Fibroblast of upper back skin (primary cell): ENCODE results near the gene FNBP1L.
A peak's percentile ranks its signal among the peaks of the same experiment; 100 is the strongest.
"Not testable (repeated sequence)": the region's sequence is repeated elsewhere in the genome, so short reads cannot be mapped to it uniquely, and the experiment has no call there.

ENCODE experiments used
- DNase-seq: peaks from one replicate; pipeline ENCODE4 v3.0.0-alpha.2; 2013

The FNBP1L gene

GRCh38 chr1:93446837-93447451 is 974 bp upstream of the FNBP1L start:
- DNase-seq: no peak

GRCh38 chr1:93448292-93448982 is 519 bp downstream of the FNBP1L start:
- peak; percentile 44 for DNase-seq

- DNase-seq: peak; percentile 30
Observed at GRCh38 chr1:93448983-93449804, 1.3 kb downstream of the FNBP1L start.

- no peak for DNase-seq
Observed at GRCh38 chr1:93450321-93450720, 2.4 kb downstream of the FNBP1L start.

GRCh38 chr1:93453911-93454310 is 6.0 kb downstream of the FNBP1L start:
- DNase-seq: no peak

- DNase-seq: no peak
Observed at GRCh38 chr1:93459126-93459525, 11.2 kb downstream of the FNBP1L start.

GRCh38 chr1:93461236-93461635 is 13.3 kb downstream of the FNBP1L start:
- DNase-seq: no peak

- no peak for DNase-seq
Observed at GRCh38 chr1:93463960-93464359, 16.0 kb downstream of the FNBP1L start.

- not testable (repeated sequence) for DNase-seq
Observed at GRCh38 chr1:93465371-93466082, 17.6 kb downstream of the FNBP1L start.

- DNase-seq: no peak
Observed at GRCh38 chr1:93467606-93468005, 19.7 kb downstream of the FNBP1L start.

- DNase-seq: peak; percentile 62
Observed at GRCh38 chr1:93468662-93469061, 20.7 kb downstream of the FNBP1L start.

- not testable (repeated sequence) for DNase-seq
Observed at GRCh38 chr1:93469223-93469622, 21.3 kb downstream of the FNBP1L start.

- no peak for DNase-seq
Observed at GRCh38 chr1:93471284-93471683, 23.4 kb downstream of the FNBP1L start.

- peak; percentile 87 for DNase-seq
Observed at GRCh38 chr1:93471911-93472310, 24.0 kb downstream of the FNBP1L start.

- DNase-seq: no peak
Observed at GRCh38 chr1:93474321-93474720, 26.4 kb downstream of the FNBP1L start.

- DNase-seq: no peak
Observed at GRCh38 chr1:93475681-93476080, 27.8 kb downstream of the FNBP1L start.

GRCh38 chr1:93479133-93479745 is 31.3 kb downstream of the FNBP1L start:
- DNase-seq: not testable (repeated sequence)

GRCh38 chr1:93481899-93482298 is 34.0 kb downstream of the FNBP1L start:
- not testable (repeated sequence) for DNase-seq

GRCh38 chr1:93483200-93483599 is 35.3 kb downstream of the FNBP1L start:
- DNase-seq: no peak

- DNase-seq: no peak
Observed at GRCh38 chr1:93483606-93484005, 35.7 kb downstream of the FNBP1L start.

- no peak for DNase-seq
Observed at GRCh38 chr1:93488207-93488606, 40.3 kb downstream of the FNBP1L start.

- peak; percentile 46 for DNase-seq
Observed at GRCh38 chr1:93489756-93490155, 41.8 kb downstream of the FNBP1L start.

- no peak for DNase-seq
Observed at GRCh38 chr1:93490357-93490756, 42.4 kb downstream of the FNBP1L start.
